Neural crest cell (in vitro differentiated cells): ENCODE data around the gene ADORA1. TPM values are rescaled to one million over a fixed set of nuclear protein-coding genes. Genes with fewer than 3 reads are reported as not detected.

ENCODE experiments used
- DNase-seq: peaks from one replicate; pipeline ENCODE4 v3.0.0; 2021; ENCODE audit warnings: low read depth, mixed read lengths, low spot score
- H3K27ac Mint-ChIP-seq: one replicate; pipeline ENCODE4 v1.8.0; 2021; ENCODE audit warnings: mild to moderate bottlenecking, mixed read lengths; ENCODE audit not compliant: unreplicated experiment
- H3K27me3 Mint-ChIP-seq: 2 replicates; pipeline ENCODE4 v1.8.0; 2021; ENCODE audit warnings: low read depth, mild to moderate bottlenecking, mixed read lengths
- H3K36me3 Mint-ChIP-seq: 2 replicates; pipeline ENCODE4 v1.8.0; 2021; ENCODE audit warnings: low read depth, mild to moderate bottlenecking, mixed read lengths
- H3K4me1 Mint-ChIP-seq: 2 replicates; pipeline ENCODE4 v1.8.0; 2021; ENCODE audit warnings: mixed read lengths
- H3K4me3 Mint-ChIP-seq: one replicate; pipeline ENCODE4 v1.8.0; 2021; ENCODE audit warnings: mild to moderate bottlenecking, mixed read lengths
- H3K9me3 Mint-ChIP-seq: 2 replicates; pipeline ENCODE4 v1.8.0; 2021; ENCODE audit warnings: mixed read lengths
- CTCF ChIP-seq: fragments of 200-600 bp; sonication (generic); conservative IDR thresholded peaks from 2 replicates; pipeline ENCODE4 v1.5.0; 2021; ENCODE audit warnings: antibody characterized with exemption, mild to moderate bottlenecking
- total RNA-seq: library from RNA; stranded (reverse); gene quantifications from 2 replicates; pipeline ENCODE4 v1.2.1, GENCODE V29; 2021

ADORA1 gene
- total RNA-seq, 1 donor from 2014 or later, result 1.9 TPM

GRCh38 chr1:203147376-203147775, 19.9 kb downstream of the ADORA1 start:
- no peak for TF ChIP-seq CTCF
- no peak overlapping the region for H3K4me3 Mint-ChIP-seq
- H3K9me3 Mint-ChIP-seq, result no peaks in the 10 kb centered on the region
- H3K4me1 Mint-ChIP-seq, result peaks cover 46% of the 10 kb centered on the region
- no peak for DNase-seq
- peak overlapping the region; percentile 93 for H3K27ac Mint-ChIP-seq
- no peaks in the 10 kb centered on the region for H3K36me3 Mint-ChIP-seq
- H3K27me3 Mint-ChIP-seq, result no peaks in the 10 kb centered on the region

GRCh38 chr1:203148127-203148526, 20.6 kb downstream of the ADORA1 start:
- DNase-seq, result no peak
- Mint-ChIP-seq H3K4me1 (peaks cover 53% of the 10 kb centered on the region), H3K27ac (no peak overlapping the region), H3K4me3 (no peak overlapping the region), H3K27me3 (no peaks in the 10 kb centered on the region), H3K9me3 (no peaks in the 10 kb centered on the region), H3K36me3 (no peaks in the 10 kb centered on the region)
- TF ChIP-seq CTCF, result peak; percentile 51

GRCh38 chr1:203148579-203148978, 21.1 kb downstream of the ADORA1 start:
- Mint-ChIP-seq H3K27ac (no peak overlapping the region), H3K9me3 (no peaks in the 10 kb centered on the region), H3K4me3 (no peak overlapping the region), H3K36me3 (no peaks in the 10 kb centered on the region), H3K27me3 (no peaks in the 10 kb centered on the region), H3K4me1 (peaks cover 56% of the 10 kb centered on the region)
- no peak for DNase-seq
- no peak for TF ChIP-seq CTCF

GRCh38 chr1:203149188-203149840, 21.8 kb downstream of the ADORA1 start:
- no peak for TF ChIP-seq CTCF
- no peaks in the 10 kb centered on the region for H3K36me3 Mint-ChIP-seq
- H3K4me1 Mint-ChIP-seq, result peaks cover 55% of the 10 kb centered on the region
- H3K27ac Mint-ChIP-seq, result peak overlapping the region; percentile 50
- no peak for DNase-seq
- no peaks in the 10 kb centered on the region for H3K27me3 Mint-ChIP-seq
- no peaks in the 10 kb centered on the region for H3K9me3 Mint-ChIP-seq
- no peak overlapping the region for H3K4me3 Mint-ChIP-seq

- Mint-ChIP-seq H3K27ac (no peak overlapping the region), H3K36me3 (no peaks in the 10 kb centered on the region), H3K9me3 (no peaks in the 10 kb centered on the region), H3K4me1 (peaks cover 42% of the 10 kb centered on the region), H3K4me3 (no peak overlapping the region), H3K27me3 (no peaks in the 10 kb centered on the region)
- no peak for DNase-seq
- TF ChIP-seq CTCF, result no peak
Measured at GRCh38 chr1:203150511-203151297, 23.2 kb downstream of the ADORA1 start.
